Measurements from ENCODE around the gene WASF3.

Gene WASF3

DNA sequence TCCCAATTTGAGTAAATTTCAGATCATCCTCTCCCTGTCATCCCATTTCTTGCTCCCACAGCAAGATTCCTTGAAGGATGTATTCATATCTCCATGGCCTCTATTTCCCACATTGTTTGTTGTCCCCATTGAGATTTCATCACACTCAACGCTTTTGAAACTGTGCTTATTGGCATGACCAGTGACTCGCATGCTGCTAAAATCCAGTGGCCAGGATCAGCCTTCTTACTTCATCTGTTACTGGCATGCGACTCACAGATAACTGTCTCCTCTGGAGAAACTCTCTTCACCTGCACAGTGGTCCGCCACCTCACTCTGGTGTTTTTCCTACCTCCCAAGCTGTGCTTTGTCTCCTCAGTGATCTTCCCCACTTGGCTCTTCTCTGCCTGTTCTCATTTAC, 95.8 kb downstream of the WASF3 start:
- TF ChIP-seq POLR2AphosphoS5 (IDR thresholded peaks at IDR 0.05; ENCODE audit: low read depth) (no peak), SPI1 (IDR thresholded peaks at IDR 0.05; ENCODE audit: borderline replicate concordance, low read depth) (no peak), GABPA (IDR thresholded peaks at IDR 0.05; ENCODE audit: low read depth) (no peak)
- TF ChIP-seq, protein P1, sequence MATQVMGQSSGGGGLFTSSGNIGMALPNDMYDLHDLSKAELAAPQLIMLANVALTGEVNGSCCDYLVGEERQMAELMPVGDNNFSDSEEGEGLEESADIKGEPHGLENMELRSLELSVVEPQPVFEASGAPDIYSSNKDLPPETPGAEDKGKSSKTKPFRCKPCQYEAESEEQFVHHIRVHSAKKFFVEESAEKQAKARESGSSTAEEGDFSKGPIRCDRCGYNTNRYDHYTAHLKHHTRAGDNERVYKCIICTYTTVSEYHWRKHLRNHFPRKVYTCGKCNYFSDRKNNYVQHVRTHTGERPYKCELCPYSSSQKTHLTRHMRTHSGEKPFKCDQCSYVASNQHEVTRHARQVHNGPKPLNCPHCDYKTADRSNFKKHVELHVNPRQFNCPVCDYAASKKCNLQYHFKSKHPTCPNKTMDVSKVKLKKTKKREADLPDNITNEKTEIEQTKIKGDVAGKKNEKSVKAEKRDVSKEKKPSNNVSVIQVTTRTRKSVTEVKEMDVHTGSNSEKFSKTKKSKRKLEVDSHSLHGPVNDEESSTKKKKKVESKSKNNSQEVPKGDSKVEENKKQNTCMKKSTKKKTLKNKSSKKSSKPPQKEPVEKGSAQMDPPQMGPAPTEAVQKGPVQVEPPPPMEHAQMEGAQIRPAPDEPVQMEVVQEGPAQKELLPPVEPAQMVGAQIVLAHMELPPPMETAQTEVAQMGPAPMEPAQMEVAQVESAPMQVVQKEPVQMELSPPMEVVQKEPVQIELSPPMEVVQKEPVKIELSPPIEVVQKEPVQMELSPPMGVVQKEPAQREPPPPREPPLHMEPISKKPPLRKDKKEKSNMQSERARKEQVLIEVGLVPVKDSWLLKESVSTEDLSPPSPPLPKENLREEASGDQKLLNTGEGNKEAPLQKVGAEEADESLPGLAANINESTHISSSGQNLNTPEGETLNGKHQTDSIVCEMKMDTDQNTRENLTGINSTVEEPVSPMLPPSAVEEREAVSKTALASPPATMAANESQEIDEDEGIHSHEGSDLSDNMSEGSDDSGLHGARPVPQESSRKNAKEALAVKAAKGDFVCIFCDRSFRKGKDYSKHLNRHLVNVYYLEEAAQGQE (IDR thresholded peaks at IDR 0.05; ENCODE audit: insufficient replicate concordance, low read depth) = no peak
- TF ChIP-seq, protein P2, sequence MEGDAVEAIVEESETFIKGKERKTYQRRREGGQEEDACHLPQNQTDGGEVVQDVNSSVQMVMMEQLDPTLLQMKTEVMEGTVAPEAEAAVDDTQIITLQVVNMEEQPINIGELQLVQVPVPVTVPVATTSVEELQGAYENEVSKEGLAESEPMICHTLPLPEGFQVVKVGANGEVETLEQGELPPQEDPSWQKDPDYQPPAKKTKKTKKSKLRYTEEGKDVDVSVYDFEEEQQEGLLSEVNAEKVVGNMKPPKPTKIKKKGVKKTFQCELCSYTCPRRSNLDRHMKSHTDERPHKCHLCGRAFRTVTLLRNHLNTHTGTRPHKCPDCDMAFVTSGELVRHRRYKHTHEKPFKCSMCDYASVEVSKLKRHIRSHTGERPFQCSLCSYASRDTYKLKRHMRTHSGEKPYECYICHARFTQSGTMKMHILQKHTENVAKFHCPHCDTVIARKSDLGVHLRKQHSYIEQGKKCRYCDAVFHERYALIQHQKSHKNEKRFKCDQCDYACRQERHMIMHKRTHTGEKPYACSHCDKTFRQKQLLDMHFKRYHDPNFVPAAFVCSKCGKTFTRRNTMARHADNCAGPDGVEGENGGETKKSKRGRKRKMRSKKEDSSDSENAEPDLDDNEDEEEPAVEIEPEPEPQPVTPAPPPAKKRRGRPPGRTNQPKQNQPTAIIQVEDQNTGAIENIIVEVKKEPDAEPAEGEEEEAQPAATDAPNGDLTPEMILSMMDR (IDR thresholded peaks at IDR 0.05; ENCODE audit: insufficient read depth, low read length) = no peak
- no peak overlapping the region for H3K27ac ChIP-seq (replicated peaks)
- DNase-seq (ENCODE audit: low read depth in 1 of 2, low spot score in 1 of 2) = no peak
- H3K4me3 ChIP-seq (replicated peaks; ENCODE audit: insufficient read depth, low read length) = no peak overlapping the region
- H3K27me3 ChIP-seq (ENCODE audit: insufficient read depth, poor library complexity, severe bottlenecking) = no peaks in the 10 kb centered on the region

DNA sequence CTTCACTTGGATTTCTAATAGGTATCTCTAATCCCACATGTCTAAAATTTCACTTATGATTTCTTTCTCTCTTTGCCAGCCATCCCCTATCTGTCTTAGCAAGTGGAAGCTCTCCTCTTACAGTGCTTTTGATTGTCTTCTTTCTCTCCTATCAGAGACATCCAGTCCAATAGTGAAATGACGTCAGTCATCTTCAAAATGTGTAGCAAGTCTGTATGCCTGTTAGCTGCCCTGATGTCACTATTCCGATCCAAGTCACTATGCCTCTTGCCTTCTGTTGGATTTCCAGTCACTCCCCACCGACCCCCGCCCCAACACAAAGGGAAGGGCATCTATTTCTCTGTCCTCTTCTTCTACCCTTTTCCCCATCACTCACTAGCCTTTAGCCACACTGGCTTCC, 96.4 kb downstream of the WASF3 start:
- no peak for DNase-seq (ENCODE audit: low read depth in 1 of 2, low spot score in 1 of 2)
- no peak overlapping the region for H3K4me3 ChIP-seq (replicated peaks; ENCODE audit: insufficient read depth, low read length)
- TF ChIP-seq, protein P2 (IDR thresholded peaks at IDR 0.05; ENCODE audit: insufficient read depth, low read length) = no peak
- TF ChIP-seq GABPA (IDR thresholded peaks at IDR 0.05; ENCODE audit: low read depth) (no peak), POLR2AphosphoS5 (IDR thresholded peaks at IDR 0.05; ENCODE audit: low read depth) (no peak), SPI1 (IDR thresholded peaks at IDR 0.05; ENCODE audit: borderline replicate concordance, low read depth) (no peak)
- TF ChIP-seq, protein P1 (IDR thresholded peaks at IDR 0.05; ENCODE audit: insufficient replicate concordance, low read depth) = no peak
- no peak overlapping the region for H3K27ac ChIP-seq (replicated peaks)
- no peaks in the 10 kb centered on the region for H3K27me3 ChIP-seq (ENCODE audit: insufficient read depth, poor library complexity, severe bottlenecking)

DNA sequence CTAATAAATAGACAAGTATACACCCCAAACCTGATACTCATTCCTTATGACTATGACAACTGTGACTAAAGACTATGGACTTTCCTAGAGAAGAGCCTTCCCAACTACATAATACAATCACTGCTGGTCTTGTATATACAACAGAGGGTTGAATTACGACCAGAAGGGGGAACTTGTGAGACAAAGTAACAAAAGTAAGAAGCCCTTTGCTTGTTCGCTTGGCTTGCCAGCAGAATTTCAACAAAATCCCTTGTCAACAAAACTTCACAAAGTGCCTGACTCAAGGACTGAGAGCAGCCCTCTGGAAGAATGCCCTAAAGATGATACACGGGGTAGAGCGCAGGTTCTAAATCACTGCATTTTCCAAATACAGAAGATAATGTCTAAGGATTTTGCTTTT, 99.4 kb downstream of the WASF3 start:
- no peaks in the 10 kb centered on the region for H3K27me3 ChIP-seq (ENCODE audit: insufficient read depth, poor library complexity, severe bottlenecking)
- H3K4me3 ChIP-seq (replicated peaks; ENCODE audit: insufficient read depth, low read length) = no peak overlapping the region
- no peak for TF ChIP-seq SPI1 (IDR thresholded peaks at IDR 0.05; ENCODE audit: borderline replicate concordance, low read depth)
- TF ChIP-seq POLR2AphosphoS5 (IDR thresholded peaks at IDR 0.05; ENCODE audit: low read depth) = no peak
- TF ChIP-seq GABPA (IDR thresholded peaks at IDR 0.05; ENCODE audit: low read depth) = no peak
- TF ChIP-seq, protein P2 (IDR thresholded peaks at IDR 0.05; ENCODE audit: insufficient read depth, low read length) = no peak
- TF ChIP-seq, protein P1 (IDR thresholded peaks at IDR 0.05; ENCODE audit: insufficient replicate concordance, low read depth) = no peak
- DNase-seq (ENCODE audit: low read depth in 1 of 2, low spot score in 1 of 2) = no peak
- no peak overlapping the region for H3K27ac ChIP-seq (replicated peaks)
